ENCODE measurements around the gene KIFBP.
A peak's percentile ranks its signal among the peaks of the same experiment; 100 is the strongest.

Gene KIFBP

DNA sequence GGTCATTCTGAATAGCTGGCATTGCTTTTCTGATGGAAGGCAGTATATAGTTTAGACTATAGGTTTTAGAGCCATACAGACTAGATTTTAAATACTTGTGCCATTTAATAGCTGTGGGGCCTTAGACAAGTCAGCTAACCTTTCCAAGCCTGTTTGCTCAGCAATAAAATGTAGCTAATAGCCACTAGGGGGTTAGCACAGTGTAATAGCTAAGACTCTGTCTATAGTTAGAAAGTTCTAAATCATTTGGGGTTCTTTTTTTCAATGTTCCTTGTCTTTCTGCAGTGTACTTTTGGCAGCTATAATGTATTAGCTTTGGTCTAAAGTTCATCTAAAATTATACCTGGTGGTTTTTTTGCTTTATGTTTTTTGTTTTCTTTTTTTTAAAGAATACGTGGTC is 7.5 kb upstream of the KIFBP start:
- H3K4me3 ChIP-seq (ENCODE audit: low read depth, low read length): no peak overlapping the region
- H3K4me1 ChIP-seq: no peaks in the 10 kb centered on the region
- H3K4me2 ChIP-seq (ENCODE audit: low read length): no peak overlapping the region
- no peak overlapping the region for H3K27ac ChIP-seq
- no peak overlapping the region for H2AFZ ChIP-seq
- TF ChIP-seq, protein P1, sequence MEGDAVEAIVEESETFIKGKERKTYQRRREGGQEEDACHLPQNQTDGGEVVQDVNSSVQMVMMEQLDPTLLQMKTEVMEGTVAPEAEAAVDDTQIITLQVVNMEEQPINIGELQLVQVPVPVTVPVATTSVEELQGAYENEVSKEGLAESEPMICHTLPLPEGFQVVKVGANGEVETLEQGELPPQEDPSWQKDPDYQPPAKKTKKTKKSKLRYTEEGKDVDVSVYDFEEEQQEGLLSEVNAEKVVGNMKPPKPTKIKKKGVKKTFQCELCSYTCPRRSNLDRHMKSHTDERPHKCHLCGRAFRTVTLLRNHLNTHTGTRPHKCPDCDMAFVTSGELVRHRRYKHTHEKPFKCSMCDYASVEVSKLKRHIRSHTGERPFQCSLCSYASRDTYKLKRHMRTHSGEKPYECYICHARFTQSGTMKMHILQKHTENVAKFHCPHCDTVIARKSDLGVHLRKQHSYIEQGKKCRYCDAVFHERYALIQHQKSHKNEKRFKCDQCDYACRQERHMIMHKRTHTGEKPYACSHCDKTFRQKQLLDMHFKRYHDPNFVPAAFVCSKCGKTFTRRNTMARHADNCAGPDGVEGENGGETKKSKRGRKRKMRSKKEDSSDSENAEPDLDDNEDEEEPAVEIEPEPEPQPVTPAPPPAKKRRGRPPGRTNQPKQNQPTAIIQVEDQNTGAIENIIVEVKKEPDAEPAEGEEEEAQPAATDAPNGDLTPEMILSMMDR (IDR thresholded peaks at IDR 0.05): no peak
- no peak overlapping the region for H3K9ac ChIP-seq
- H3K27me3 ChIP-seq (ENCODE audit: control insufficient read depth, insufficient read depth, low read length): no peaks in the 10 kb centered on the region
- no peaks in the 10 kb centered on the region for H3K9me3 ChIP-seq (ENCODE audit: control insufficient read depth, low read length)
- no peaks in the 10 kb centered on the region for H3K36me3 ChIP-seq (ENCODE audit: control insufficient read depth, insufficient read depth, low read length)
- H3K79me2 ChIP-seq: no peaks in the 10 kb centered on the region

DNA sequence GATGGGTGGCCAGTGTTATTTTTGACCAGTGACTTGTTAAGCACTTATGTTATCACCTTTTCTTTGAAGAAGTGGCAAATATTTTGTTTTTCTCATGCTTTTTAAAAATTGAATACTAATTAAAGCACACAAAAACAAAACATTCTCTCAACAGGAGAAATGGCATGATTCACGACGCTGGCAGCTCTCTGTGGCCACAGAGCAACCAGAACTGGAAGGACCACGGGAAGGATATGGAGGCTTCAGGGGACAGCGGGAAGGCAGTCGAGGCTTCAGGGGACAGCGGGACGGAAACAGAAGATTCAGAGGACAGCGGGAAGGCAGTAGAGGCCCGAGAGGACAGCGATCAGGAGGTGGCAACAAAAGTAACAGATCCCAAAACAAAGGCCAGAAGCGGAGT is 6.2 kb upstream of the KIFBP start:
- no peaks in the 10 kb centered on the region for H3K79me2 ChIP-seq
- TF ChIP-seq, protein P1 (IDR thresholded peaks at IDR 0.05): no peak
- no peaks in the 10 kb centered on the region for H3K27me3 ChIP-seq (ENCODE audit: control insufficient read depth, insufficient read depth, low read length)
- no peak overlapping the region for H3K9ac ChIP-seq
- H3K4me2 ChIP-seq (ENCODE audit: low read length): no peak overlapping the region
- no peak overlapping the region for H2AFZ ChIP-seq
- no peaks in the 10 kb centered on the region for H3K4me1 ChIP-seq
- no peak overlapping the region for H3K4me3 ChIP-seq (ENCODE audit: low read depth, low read length)
- H3K9me3 ChIP-seq (ENCODE audit: control insufficient read depth, low read length): no peaks in the 10 kb centered on the region
- no peak overlapping the region for H3K27ac ChIP-seq
- H3K36me3 ChIP-seq (ENCODE audit: control insufficient read depth, insufficient read depth, low read length): no peaks in the 10 kb centered on the region

GRCh38 chr10:68987611-68988010 is 992 bp upstream of the KIFBP start:
- no peak overlapping the region for H3K4me2 ChIP-seq (ENCODE audit: low read length)
- H3K4me1 ChIP-seq: peaks cover 6% of the 10 kb centered on the region
- H3K36me3 ChIP-seq (ENCODE audit: control insufficient read depth, insufficient read depth, low read length): no peaks in the 10 kb centered on the region
- TF ChIP-seq, protein P1 (IDR thresholded peaks at IDR 0.05): no peak
- H2AFZ ChIP-seq: peak overlapping the region; percentile 74
- no peak overlapping the region for H3K4me3 ChIP-seq (ENCODE audit: low read depth, low read length)
- H3K27ac ChIP-seq: no peak overlapping the region
- no peaks in the 10 kb centered on the region for H3K27me3 ChIP-seq (ENCODE audit: control insufficient read depth, insufficient read depth, low read length)
- H3K9ac ChIP-seq: no peak overlapping the region
- peaks cover 30% of the 10 kb centered on the region for H3K79me2 ChIP-seq
- no peaks in the 10 kb centered on the region for H3K9me3 ChIP-seq (ENCODE audit: control insufficient read depth, low read length)

- Histone ChIP-seq H3K4me1 (peaks cover 10% of the 10 kb centered on the region), H3K9me3 (ENCODE audit: control insufficient read depth, low read length) (no peaks in the 10 kb centered on the region), H3K27me3 (ENCODE audit: control insufficient read depth, insufficient read depth, low read length) (no peaks in the 10 kb centered on the region), H3K36me3 (ENCODE audit: control insufficient read depth, insufficient read depth, low read length) (no peaks in the 10 kb centered on the region), H3K4me3 (ENCODE audit: low read depth, low read length) (peak overlapping the region; percentile 98), H3K79me2 (peaks cover 36% of the 10 kb centered on the region), H3K27ac (peak overlapping the region; percentile 89), H3K9ac (peak overlapping the region; percentile 78), H3K4me2 (ENCODE audit: low read length) (peak overlapping the region; percentile 73), H2AFZ (peak overlapping the region; percentile 74)
- TF ChIP-seq, protein P1 (IDR thresholded peaks at IDR 0.05): no peak
These were observed 851 bp downstream of the KIFBP start for GRCh38 chr10:68989317-68989990.
